ENCODE results near the gene C6orf136.
"Not testable (repeated sequence)": the region's sequence is repeated elsewhere in the genome, so short reads cannot be mapped to it uniquely, and the experiment has no call there.

Gene C6orf136

GRCh38 chr6:30615958-30616810 is 30.7 kb upstream of the C6orf136 start:
- DNase-seq, result peak; percentile 54

DNA sequence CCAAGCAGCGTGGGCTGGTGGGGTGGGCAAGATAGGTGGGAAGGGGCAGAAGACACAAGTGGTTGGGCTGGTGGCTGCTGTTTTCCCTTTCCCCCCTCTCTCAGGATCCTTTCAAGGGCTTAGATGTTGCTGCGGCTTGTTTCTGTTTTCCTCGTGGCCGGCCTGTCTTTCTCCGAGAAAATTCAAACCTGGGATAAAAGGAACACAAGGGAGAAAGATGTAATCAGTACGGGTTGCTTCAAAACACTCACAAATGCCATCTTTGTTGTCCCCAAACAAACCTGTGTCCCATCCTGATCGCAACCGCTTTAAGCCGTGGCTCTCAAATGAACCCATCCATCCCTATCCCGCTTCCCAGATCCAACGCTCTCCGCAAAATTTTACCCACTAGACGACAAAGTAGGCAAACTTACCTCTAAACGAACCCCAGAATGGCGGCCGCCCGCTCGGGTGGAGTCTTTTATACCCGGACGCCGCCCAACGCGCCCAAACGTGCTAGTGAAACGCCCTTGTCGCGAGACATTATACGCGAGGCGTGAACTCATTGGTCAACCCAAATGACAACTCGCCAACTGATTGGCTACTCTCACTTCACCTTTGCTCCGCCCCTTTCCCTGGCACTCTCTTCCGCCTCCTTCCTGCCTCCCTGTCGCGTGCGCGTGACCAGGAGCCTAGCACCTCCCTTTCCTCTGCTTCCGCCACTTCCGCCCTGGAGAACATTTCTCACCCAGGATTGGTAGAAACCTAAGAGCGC is 29.9 kb upstream of the C6orf136 start, which contains the start of gene PPP1R10:
Gene PPP1R10 (minus strand): TSS at position 433 of the 754 bp plus-strand sequence. CDS start 7,299 bp downstream, outside the sequence.
- DNase-seq, result peak; percentile 100

GRCh38 chr6:30617565-30618269 is 29.2 kb upstream of the C6orf136 start, which contains the start of gene MRPS18B:
Gene MRPS18B (plus strand): TSS chr6:30617840. CDS start chr6:30617866, 26 bp downstream.
- DNase-seq, result peak; percentile 97

DNA sequence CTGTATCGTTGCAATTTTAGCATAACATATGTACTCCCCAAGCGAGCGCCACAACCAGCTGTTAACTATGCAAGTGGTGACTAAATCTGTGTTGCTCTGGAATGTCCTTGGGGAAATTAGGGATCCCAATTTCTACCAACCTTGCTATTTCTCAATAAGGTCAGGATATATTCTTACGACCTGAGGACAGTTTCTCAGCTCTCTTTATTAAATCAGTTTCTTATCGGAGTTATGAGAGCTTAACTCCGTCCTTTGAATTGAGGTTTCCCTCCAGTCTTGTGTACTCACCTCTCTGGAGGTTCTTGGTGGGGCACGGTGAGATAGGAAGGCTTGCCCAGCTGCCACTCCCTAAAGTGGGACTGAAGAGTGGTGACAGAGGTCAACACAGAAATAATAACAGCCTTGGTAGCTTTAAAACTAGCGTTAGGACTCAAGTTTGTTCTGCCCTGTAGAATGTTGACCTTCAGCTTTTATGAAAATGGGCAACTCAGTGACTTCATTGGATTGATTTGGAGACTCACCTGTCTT is 28.6 kb upstream of the C6orf136 start:
- DNase-seq, result no peak

GRCh38 chr6:30619561-30619960 is 27.4 kb upstream of the C6orf136 start:
- DNase-seq, result no peak

GRCh38 chr6:30625511-30625910 is 21.4 kb upstream of the C6orf136 start:
- no peak for DNase-seq

DNA sequence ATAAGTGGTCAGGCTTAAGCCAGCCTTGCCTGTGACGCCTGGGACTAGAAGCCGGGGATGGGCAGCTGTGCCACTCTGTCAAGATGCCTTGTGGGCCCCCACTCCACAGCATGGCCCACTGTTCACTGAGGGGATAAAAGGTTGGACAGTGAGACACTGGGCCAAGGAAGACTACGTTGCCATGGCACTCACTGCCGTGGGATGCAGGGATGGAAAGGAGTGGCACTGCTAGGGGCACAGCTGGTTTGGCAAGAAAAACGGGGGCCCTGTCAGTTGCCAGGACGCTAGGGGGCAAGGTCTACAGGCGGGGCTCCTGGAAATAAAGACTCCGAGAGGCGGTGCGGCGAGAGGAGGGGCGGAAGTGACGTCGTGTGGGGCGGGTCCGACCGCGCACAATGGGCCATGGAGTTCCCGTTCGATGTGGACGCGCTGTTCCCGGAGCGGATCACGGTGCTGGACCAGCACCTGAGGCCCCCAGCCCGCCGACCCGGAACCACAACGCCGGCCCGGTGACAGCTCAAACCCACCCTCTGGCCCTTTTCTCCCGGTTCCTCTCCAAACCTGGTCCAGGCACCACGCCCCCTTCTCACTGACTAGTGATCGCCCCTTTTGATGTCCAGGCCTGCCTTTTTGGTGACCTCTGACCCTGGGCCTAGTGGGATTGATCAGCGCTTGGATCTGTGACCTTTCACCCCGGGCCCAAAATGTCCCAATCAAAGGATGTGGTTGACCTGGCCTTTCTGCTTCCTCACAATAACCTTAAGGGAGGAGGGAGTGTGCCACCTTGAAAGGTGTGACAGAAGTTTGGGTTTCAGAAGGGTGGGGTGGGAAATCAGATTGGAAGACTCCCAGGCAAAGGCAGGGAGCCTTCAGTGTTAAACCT is 20.2 kb upstream of the C6orf136 start, which contains the start of gene ATAT1:
Gene ATAT1 (plus strand): TSS at position 391 of the 883 bp plus-strand sequence.
- peak; percentile 71 for DNase-seq

- DNase-seq, result no peak
Observed at GRCh38 chr6:30635834-30636233, 11.1 kb upstream of the C6orf136 start.

DNA sequence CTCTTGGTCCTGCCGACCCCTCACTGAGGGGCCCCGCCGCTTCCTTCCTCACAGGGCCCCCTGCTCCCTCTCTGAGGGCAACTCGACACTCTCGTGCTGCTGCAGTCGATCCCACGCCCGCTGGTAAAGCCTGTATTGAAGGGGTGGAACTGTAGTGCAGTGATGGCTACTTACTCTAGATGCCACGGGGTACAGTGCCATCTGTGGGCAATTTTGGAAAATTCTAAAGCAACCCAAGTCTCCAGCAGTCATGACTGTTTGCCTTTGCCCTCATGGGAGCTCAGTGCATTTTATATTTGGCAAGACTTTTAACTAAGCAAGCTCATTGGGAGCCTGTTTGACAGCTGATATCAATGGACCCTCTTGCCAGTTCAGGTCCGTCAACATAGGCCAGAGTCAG is 6.5 kb upstream of the C6orf136 start:
- DNase-seq, result no peak

DNA sequence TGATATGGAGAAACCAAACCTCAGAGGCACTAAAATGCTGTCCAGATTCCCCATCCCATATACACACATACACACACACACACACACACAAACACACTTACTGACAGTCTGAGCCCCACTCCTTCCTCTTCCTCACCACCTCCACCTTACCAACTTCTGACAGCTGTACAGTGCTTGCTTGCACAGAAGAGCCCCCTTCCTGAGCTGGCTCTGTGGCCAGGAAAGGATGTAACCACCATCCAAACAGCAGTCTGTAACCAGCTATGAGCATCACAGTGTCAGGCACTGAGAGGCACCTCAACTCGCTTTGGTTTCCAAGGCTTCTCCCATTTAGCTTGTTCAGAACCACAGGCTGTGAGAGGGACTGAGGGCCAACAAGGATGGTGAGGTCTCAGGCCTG is 5.9 kb upstream of the C6orf136 start:
- DNase-seq, result no peak

DNA sequence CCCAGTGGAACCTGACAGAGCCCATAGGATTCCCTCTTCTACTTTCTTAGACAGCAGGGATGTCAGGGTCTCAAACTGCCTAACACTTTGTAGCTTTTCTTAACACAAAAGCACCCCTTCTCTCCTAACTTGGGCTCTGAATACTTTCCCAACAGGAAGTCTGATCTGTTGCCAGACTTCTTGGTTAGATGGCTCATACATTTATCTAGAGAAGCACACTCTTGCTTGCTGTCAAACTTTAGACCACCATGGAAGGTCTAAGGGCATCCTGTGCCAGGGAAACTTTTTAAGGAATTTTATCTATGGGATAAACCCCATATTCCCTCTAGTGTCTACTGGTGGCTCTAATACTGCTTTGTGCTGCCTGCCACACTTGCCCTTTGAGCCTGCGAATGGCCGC is 3.3 kb upstream of the C6orf136 start:
- DNase-seq, result no peak

GRCh38 chr6:30644769-30645168 is 2.2 kb upstream of the C6orf136 start:
- no peak for DNase-seq

DNA sequence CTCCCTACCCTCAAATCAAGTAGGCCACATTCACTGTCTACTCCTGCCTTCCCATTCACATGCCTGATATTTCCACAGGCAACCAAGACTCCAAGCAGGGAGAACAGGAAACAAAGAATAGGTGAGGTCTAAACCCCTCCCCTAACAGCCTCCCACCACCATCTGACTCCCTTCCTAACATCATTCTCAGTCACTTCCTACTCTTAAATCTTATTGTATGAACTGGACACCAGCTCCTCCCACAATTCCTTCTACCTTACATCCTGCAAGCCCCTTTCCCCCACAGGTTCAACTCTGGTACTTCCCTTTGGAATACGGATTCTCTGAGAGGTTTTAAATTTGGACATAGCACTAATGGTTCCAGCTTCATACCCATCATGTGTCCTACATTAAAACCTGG is 944 bp upstream of the C6orf136 start:
- no peak for DNase-seq

DNA sequence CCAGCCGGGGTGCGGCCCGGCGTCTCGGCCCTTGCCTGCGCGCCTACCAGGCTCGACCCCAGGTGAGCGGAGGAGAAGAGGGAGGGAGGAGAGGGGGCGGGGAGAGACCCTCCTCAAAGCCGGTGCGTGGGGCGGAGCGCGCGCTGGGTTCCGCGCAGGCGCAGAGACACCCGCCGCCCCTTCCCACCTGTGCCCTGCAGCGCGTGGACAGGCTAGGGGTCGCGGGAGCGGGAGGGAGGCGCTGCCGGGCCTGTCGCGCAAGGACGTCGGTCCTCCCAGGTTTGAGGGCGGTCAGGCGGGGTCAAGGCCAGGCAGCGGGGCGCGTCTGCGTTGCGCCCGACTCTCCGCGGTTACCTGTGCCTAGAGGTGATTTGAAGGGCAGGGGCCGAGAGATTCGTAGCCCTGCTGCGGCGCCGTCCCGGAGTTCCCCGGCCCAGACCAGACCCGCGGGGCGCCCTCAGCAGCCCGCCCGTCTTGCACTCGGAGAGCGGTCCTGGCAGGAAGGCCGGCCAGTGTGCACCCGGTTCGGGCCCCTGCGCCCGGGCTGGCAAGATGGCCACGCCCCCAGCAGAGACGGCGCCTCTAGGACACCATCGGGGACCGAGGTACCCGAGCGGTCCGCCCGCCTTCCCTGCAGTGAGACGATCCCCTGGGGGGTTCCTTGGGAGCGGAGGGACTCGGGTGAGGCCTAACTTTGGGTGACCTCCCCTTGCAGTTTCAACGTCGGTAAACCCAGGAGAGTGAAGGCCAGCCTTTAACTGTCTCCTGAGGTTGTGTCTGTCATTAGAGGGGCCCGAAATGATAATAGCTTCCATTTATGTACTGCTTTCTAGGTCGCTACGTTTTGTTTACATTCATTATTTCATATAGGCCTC is 546 bp downstream of the C6orf136 start:
- DNase-seq, result peak; percentile 6

DNA sequence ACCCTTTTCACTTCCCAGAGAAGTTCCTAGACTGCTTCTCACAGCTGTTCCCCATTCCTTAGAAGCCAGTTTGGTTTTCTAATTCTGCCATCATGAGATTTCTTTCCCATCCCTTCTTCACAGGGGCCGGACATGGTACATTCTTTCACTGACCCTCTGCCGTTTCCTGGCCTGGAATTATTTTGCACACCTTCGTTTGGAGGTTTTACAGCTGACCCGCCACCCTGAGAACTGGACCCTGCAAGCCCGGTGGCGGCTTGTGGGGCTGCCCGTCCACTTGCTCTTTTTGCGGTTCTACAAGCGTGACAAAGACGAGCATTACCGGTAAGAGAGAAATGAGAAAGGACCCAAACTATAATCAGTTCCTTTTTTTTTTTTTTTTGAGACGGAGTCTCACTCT is 4.2 kb downstream of the C6orf136 start:
- DNase-seq, result no peak

GRCh38 chr6:30654798-30655742 is 8.1 kb downstream of the C6orf136 start:
- DNase-seq, result no peak

DNA sequence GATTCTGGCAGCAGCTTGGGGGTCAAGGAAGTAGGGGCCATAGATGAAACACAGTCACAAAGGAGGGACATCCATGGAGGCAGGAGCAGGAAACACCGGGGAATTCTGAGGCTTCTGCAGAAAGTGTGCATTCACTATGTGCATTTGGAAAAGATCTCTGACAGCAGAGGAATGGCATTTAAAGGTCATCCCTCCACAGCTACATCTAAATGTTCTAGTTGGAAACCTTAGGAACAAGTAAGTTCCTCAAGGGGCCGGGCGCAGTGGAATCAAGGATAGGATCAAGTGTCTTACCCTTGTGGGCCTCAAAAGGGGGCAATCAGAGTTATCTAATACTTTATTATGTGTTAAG is 8.8 kb downstream of the C6orf136 start:
- DNase-seq, result no peak

DNA sequence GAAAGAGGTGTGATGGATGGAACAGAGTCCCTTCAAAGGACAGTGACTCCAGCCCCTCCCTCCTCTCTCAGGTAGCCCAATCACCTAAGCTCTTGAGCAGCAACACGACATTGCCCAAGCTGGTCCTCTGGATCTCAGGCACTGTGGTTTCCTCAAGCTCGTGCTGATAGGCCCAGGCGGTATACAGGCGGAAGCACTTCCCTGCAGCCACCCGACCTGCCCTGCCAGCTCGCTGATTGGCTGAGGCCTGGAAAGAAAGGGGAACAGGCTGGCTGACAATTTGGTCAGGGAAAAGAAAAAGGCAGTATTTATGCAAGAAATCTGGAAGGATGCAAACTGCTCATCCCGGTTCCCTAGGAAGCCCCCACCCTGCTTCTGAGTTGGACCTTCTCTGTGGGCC is 9.6 kb downstream of the C6orf136 start:
- no peak for DNase-seq

DNA sequence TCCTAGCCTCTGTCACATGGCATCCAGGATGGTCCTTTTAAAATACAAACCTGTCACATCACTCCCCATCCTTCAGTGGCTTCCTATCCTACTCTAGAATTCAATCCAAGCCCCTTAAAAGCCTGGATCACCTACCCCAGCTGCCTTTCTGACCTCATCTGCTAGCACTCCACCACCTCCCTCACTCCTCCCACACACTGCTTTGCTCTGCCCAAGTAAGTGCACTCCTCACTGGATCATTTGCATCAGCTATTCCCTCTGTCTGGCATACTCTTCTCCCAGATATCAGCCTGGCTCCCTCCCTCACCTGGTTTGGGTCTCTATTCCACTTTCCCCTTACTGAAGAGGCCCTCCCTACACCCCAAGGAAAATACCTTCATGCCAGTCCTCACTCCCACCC is 10.5 kb downstream of the C6orf136 start:
- no peak for DNase-seq

DNA sequence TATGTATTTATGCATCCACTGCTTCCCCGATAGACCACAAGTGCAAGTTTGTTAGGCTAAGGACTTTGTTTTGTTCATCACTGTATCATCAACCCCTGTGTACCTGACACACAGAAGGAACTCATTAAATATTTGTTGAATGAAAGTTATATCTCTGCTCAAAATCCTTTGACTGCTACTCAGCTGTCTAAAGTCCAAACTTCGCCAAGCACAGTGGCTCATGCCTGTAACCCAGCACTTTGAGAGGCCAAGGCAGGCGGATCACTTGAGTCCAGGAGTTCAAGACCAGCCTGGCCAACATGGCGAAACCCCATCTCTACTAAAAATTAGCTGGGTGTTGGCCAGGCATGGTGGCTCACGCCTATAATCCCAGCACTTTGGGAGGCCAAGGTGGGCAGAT is 11.0 kb downstream of the C6orf136 start:
- DNase-seq, result not testable (repeated sequence)
